NCI-H1436 treated with DMSO at 0.1 percent for 48 hours (cell line): ENCODE data around the gene IFNAR1.

Experiments
- DNase-seq: peaks from one replicate; lab custom pipeline; 2025; lab: John Stamatoyannopoulos, UW

The IFNAR1 gene

DNA sequence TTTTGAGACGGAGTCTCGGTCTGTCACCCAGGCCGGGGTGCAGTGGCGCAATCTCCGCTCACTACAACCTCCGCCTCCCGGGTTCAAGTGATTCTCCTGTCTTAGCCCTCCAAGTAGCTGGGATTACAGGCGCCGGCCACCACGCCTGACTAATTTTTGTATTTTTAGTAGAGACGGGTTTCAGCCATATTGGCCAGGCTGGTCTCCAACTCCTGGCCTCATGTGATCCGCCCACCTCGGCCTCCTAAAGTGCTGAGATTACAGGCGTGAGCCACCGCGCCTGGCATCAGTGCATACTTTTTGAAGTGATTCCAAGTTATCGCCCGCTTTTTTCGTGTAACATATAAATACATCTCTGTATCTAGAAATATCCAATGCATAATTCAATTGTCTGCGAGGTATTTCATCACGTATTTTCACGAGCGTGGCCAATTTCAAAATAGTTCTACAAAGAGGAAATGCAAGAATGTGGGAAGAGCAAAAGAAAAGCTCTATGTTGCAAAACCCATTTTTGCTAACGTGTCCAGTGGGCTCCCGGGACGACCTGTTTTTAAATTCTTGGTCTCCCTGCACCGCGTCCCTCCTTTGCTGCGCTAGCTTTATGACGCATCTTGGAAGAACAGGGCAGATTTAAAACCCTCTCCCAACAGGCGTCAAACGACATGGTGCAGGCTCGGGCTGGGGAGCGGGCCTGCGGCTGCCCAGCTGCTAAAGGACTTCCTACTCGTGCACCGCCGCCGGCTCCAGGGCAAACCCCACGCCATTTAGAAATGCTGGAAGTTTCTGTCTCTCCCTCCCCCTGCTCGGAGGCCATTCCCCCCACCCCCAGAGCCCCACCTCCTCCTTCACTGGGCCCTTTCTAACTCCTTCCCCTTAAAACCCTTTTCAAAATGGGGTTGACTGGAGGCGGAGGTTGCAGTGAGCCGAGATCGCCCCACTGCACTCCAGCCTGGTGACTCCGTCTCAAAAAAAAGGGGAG, 77.5 kb downstream of the IFNAR1 start:
- no peak for DNase-seq

- no peak for DNase-seq
Measured at GRCh38 chr21:33403128-33403785, 78.5 kb downstream of the IFNAR1 start, which contains the start of gene IFNGR2. TSS of gene IFNGR2 (plus strand) at chr21:33403413. CDS start at chr21:33403544, 131 bp downstream.

- no peak for DNase-seq
Measured at GRCh38 chr21:33403786-33404585, 79.2 kb downstream of the IFNAR1 start.

- no peak for DNase-seq
Measured at GRCh38 chr21:33406493-33406892, 81.7 kb downstream of the IFNAR1 start.
